B cell (primary cell): ENCODE measurements around the gene GNAS. TPM values are rescaled to one million over a fixed set of nuclear protein-coding genes. Genes with fewer than 3 reads are reported as not detected.

Source experiments
- ATAC-seq: fragments of 200-7000 bp; cut with Tn5 transposase; one replicate; pipeline ENCODE4 v1.10.0; 2021; ENCODE audit warnings: low read depth, mild to moderate bottlenecking, moderate number of reproducible peaks, moderate library complexity
- CTCF ChIA-PET: fragments of 350-600 bp; sonication (Branson Sonifier 250); formaldehyde crosslinking; loops from one replicate; lab custom pipeline; 2021; ENCODE audit warnings: antibody characterized with exemption, inconsistent platforms; lab: Charles Lee
- POLR2A ChIA-PET: fragments of 350-600 bp; sonication (Branson Sonifier 250); formaldehyde crosslinking; loops from one replicate; lab custom pipeline; 2021; ENCODE audit warnings: antibody characterized with exemption; lab: Charles Lee
- DNase-seq: peaks from one replicate; pipeline ENCODE4 v3.0.0; 2013
- H2AFZ ChIP-seq: 2 replicates; pipeline ENCODE4 v1.6.1; 2012; ENCODE audit warnings: mild to moderate bottlenecking, low read depth, low read length; ENCODE audit not compliant: insufficient read depth, poor library complexity, severe bottlenecking
- H3K27ac ChIP-seq, 2 donors: 1 replicate in 1 of 2; 2 replicates in 1 of 2; pipeline ENCODE4 v1.5.1; 2012 to 2013; ENCODE audit warnings: low read length in 2 of 2, mild to moderate bottlenecking in 2 of 2, moderate library complexity in 1 of 2
- H3K27me3 ChIP-seq, 4 experiments: fragments of 200-600 bp in 1 of 4; sonication (generic) in 1 of 4; replicated peaks in 1 of 4; 1 replicate in 2 of 4; 2 replicates in 2 of 4; pipeline versions ENCODE4 v1.6.1 to v1.7.0; 2013 to 2016; ENCODE audit warnings: low read length in 3 of 4, mild to moderate bottlenecking in 2 of 4, mixed read lengths in 1 of 4, moderate library complexity in 1 of 4; ENCODE audit not compliant: insufficient read depth in 4 of 4, control insufficient read depth in 3 of 4; ENCODE audit errors: control extremely low read depth in 1 of 4
- H3K36me3 ChIP-seq, 2 experiments: replicated peaks in 1 of 2; 1 replicate in 1 of 2; 2 replicates in 1 of 2; pipeline versions ENCODE4 v1.6.1 to v1.7.1; 2013; ENCODE audit warnings: low read length in 1 of 2; ENCODE audit not compliant: insufficient read depth in 2 of 2, control insufficient read depth in 1 of 2; ENCODE audit errors: control extremely low read depth in 1 of 2, extremely low read depth in 1 of 2
- H3K4me1 ChIP-seq, 2 donors: fragments of 200-600 bp in 1 of 2; sonication (generic) in 1 of 2; 1 replicate in 1 of 2; 2 replicates in 1 of 2; pipeline versions ENCODE4 v1.5.1 to v1.6.1; 2013 to 2017; ENCODE audit warnings: low read length in 2 of 2; ENCODE audit not compliant: control insufficient read depth in 2 of 2, insufficient read depth in 2 of 2
- H3K4me2 ChIP-seq: replicated peaks from 2 replicates; pipeline ENCODE3; 2012; ENCODE audit warnings: mild to moderate bottlenecking, low read depth, low read length; ENCODE audit not compliant: poor library complexity, severe bottlenecking
- H3K4me3 ChIP-seq, 5 experiments: fragments of 200-600 bp in 1 of 5; sonication (generic) in 1 of 5; 1 replicate in 3 of 5; 2 replicates in 2 of 5; pipeline versions ENCODE4 v1.5.1 to v1.7.0; 2011 to 2016; ENCODE audit warnings: low read length in 4 of 5, mild to moderate bottlenecking in 4 of 5, low read depth in 2 of 5, control low read depth in 1 of 5, moderate library complexity in 1 of 5; ENCODE audit not compliant: insufficient read depth in 1 of 5; ENCODE audit errors: control extremely low read depth in 1 of 5, extremely low read depth in 1 of 5
- H3K79me2 ChIP-seq: fragments of 200-600 bp; sonication (generic); one replicate; pipeline ENCODE4 v1.6.0; 2016; ENCODE audit warnings: low read length; ENCODE audit not compliant: control insufficient read depth, insufficient read depth
- H3K9ac ChIP-seq: fragments of 200-600 bp; sonication (generic); 2 replicates; pipeline ENCODE4 v1.6.1; 2017; ENCODE audit warnings: mild to moderate bottlenecking, low read length, moderate library complexity
- H3K9me3 ChIP-seq, 3 donors: one replicate each; pipeline versions ENCODE4 v1.6.1 to v1.7.1; 2013; ENCODE audit warnings: low read length in 2 of 3; ENCODE audit not compliant: control insufficient read depth in 2 of 3, insufficient read depth in 1 of 3; ENCODE audit errors: control extremely low read depth in 1 of 3
- H4K20me1 ChIP-seq: 2 replicates; pipeline ENCODE4 v1.6.0; 2012; ENCODE audit warnings: mild to moderate bottlenecking, low read length; ENCODE audit not compliant: insufficient read depth, control insufficient read depth, poor library complexity, severe bottlenecking
- H3K27ac Mint-ChIP-seq: one replicate; pipeline ENCODE4 v1.8.0; 2021; ENCODE audit warnings: mixed read lengths
- H3K27me3 Mint-ChIP-seq: one replicate; pipeline ENCODE4 v1.8.0; 2021; ENCODE audit warnings: mixed read lengths
- H3K4me1 Mint-ChIP-seq: one replicate; pipeline ENCODE4 v1.8.0; 2021; ENCODE audit warnings: mixed read lengths
- H3K4me3 Mint-ChIP-seq: one replicate; pipeline ENCODE4 v1.8.0; 2021; ENCODE audit warnings: mixed read lengths
- H3K9me3 Mint-ChIP-seq: one replicate; pipeline ENCODE4 v1.8.0; 2022; ENCODE audit warnings: mixed read lengths; ENCODE audit not compliant: insufficient read depth
- CTCF ChIP-seq: fragments of 200-600 bp; IDR thresholded peaks from one replicate; pipeline ENCODE4 v1.8.0; 2022; ENCODE audit warnings: antibody characterized with exemption, mild to moderate bottlenecking
- EZH2 ChIP-seq: IDR thresholded peaks from 2 replicates; pipeline ENCODE4 v1.6.1; 2012; ENCODE audit warnings: borderline replicate concordance, low read depth, mild to moderate bottlenecking, moderate library complexity, low read length; ENCODE audit not compliant: insufficient read depth, poor library complexity, severe bottlenecking
- WGBS: methylation state at CpG from one replicate; pipeline ENCODE4 v1.1.5; 2013; ENCODE audit warnings: missing lambda C conversion rate; ENCODE audit not compliant: insufficient coverage; 5-methylcytosine and 5-hydroxymethylcytosine counted together
- intact Hi-C: fragments of 100-400 bp; cut with micrococcal nuclease; formaldehyde crosslinking; loops from one replicate; pipeline ENCODE4 v1.10.0; 2022
- polyA plus RNA-seq: library from polyadenylated mRNA; depleted of rRNA; stranded (reverse); fragments of >200 nt; gene quantifications from 2 replicates; pipeline ENCODE4 v1.2.3, GENCODE V29; 2012
- total RNA-seq, 2 donors: library from RNA; stranded (reverse); fragments of 120-200 nt in 1 of 2; gene quantifications; 1 replicate in 1 of 2; 2 replicates in 1 of 2; pipeline versions ENCODE4 v1.2.3 to v1.2.4, GENCODE V29; 2013 to 2022

Gene GNAS
- total and polyA plus RNA-seq, 2 donors (not counting 1 experiment from before 2014, with no cell fraction given) = 714 to 1,181 TPM

- intact Hi-C loops = loop anchor here (2.0 kb wide), 1 partner anchor 38 kb away; the partner anchor contains the start of gene GNAS-AS1
- peak overlapping the region; percentile 78 for H3K4me2 ChIP-seq
- Mint-ChIP-seq H3K27me3 (no peaks in the 10 kb centered on the region), H3K4me1 (peaks cover 29% of the 10 kb centered on the region), H3K27ac (peak overlapping the region; percentile 88), H3K4me3 (peak overlapping the region; percentile 85), H3K9me3 (no peaks in the 10 kb centered on the region)
- ChIA-PET POLR2A (interaction anchor here (0.5 to 1.8 kb wide), 7 partner anchors 19 to 234 kb away, joined by 3 to 9 read pairs (median 6); partner anchors contain the start of genes ATP5F1E, NELFCD and PRELID3B), CTCF (interaction anchor here (1.8 kb wide), 1 partner anchor 143 kb away, joined by 7 read pairs; the partner anchor contains the start of gene ATP5F1E)
- H4K20me1 ChIP-seq = peaks cover 4% of the 10 kb centered on the region
- no peaks in the 10 kb centered on the region for H3K36me3 ChIP-seq
- H3K4me3 ChIP-seq = peak overlapping the region; percentile 26 to 90 (median 71)
- H3K27ac ChIP-seq = peak overlapping the region; percentile 64 to 88
- peak overlapping the region; percentile 76 for H3K9ac ChIP-seq
- no peaks in the 10 kb centered on the region for H3K27me3 ChIP-seq
- H2AFZ ChIP-seq = peak overlapping the region; percentile 78
- TF ChIP-seq EZH2 (no peak), CTCF (no peak)
- WGBS = 39% methylated on average over 101 of the region's 101 CpGs
- H3K4me1 ChIP-seq = peaks cover 25 to 30% of the 10 kb centered on the region in 2 donors
- peaks cover 38% of the 10 kb centered on the region for H3K79me2 ChIP-seq
- no peaks in the 10 kb centered on the region for H3K9me3 ChIP-seq
- DNase-seq = peak; percentile 93
- ATAC-seq = peak; percentile 42
Observed at GRCh38 chr20:58888521-58889333, 36.2 kb downstream of the GNAS start.
